ENCODE data around the gene SLAMF1.

Gene SLAMF1

GRCh38 chr1:160646180-160646579 is 664 bp downstream of the SLAMF1 start:
- TF ChIP-seq, protein P1, sequence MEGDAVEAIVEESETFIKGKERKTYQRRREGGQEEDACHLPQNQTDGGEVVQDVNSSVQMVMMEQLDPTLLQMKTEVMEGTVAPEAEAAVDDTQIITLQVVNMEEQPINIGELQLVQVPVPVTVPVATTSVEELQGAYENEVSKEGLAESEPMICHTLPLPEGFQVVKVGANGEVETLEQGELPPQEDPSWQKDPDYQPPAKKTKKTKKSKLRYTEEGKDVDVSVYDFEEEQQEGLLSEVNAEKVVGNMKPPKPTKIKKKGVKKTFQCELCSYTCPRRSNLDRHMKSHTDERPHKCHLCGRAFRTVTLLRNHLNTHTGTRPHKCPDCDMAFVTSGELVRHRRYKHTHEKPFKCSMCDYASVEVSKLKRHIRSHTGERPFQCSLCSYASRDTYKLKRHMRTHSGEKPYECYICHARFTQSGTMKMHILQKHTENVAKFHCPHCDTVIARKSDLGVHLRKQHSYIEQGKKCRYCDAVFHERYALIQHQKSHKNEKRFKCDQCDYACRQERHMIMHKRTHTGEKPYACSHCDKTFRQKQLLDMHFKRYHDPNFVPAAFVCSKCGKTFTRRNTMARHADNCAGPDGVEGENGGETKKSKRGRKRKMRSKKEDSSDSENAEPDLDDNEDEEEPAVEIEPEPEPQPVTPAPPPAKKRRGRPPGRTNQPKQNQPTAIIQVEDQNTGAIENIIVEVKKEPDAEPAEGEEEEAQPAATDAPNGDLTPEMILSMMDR (conservative IDR thresholded peaks at IDR 0.05; ENCODE audit: low read depth, low read length), result no peak
- H3K4me3 ChIP-seq (ENCODE audit: low read depth, low read length), result no peak overlapping the region
- DNase-seq (ENCODE audit: low read depth), result no peak

GRCh38 chr1:160645386-160646130 is 1.3 kb downstream of the SLAMF1 start:
- TF ChIP-seq, protein P1 (conservative IDR thresholded peaks at IDR 0.05; ENCODE audit: low read depth, low read length), result no peak
- H3K4me3 ChIP-seq (ENCODE audit: low read depth, low read length), result no peak overlapping the region
- DNase-seq (ENCODE audit: low read depth), result no peak

DNA sequence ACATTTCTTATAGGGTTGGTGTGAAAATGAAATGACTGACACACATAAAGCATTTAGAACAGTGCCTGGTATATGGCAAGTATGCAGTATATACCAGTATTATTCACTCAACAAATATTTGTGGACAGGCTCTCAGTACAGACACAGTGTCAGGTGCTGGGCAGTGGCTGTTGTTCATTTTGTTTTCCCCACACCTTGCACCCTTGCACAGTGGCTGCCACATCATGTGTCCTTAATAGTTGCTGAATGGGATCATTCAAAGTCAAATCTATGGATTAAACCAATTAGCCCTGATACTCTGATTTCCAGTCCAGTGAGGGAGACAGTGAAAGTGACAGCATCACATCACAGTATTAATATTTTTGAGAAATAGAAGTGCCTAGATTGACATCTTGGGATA is 2.4 kb downstream of the SLAMF1 start:
- DNase-seq (ENCODE audit: low read depth), result no peak
- H3K4me3 ChIP-seq (ENCODE audit: low read depth, low read length), result no peak overlapping the region
- TF ChIP-seq, protein P1 (conservative IDR thresholded peaks at IDR 0.05; ENCODE audit: low read depth, low read length), result no peak

- no peak overlapping the region for H3K4me3 ChIP-seq (ENCODE audit: low read depth, low read length)
- TF ChIP-seq, protein P1 (conservative IDR thresholded peaks at IDR 0.05; ENCODE audit: low read depth, low read length), result no peak
- no peak for DNase-seq (ENCODE audit: low read depth)
Measured at GRCh38 chr1:160643138-160643537, 3.7 kb downstream of the SLAMF1 start.

- no peak overlapping the region for H3K4me3 ChIP-seq (ENCODE audit: low read depth, low read length)
- TF ChIP-seq, protein P1 (conservative IDR thresholded peaks at IDR 0.05; ENCODE audit: low read depth, low read length), result no peak
- DNase-seq (ENCODE audit: low read depth), result no peak
Measured at GRCh38 chr1:160642281-160642644, 4.6 kb downstream of the SLAMF1 start.

DNA sequence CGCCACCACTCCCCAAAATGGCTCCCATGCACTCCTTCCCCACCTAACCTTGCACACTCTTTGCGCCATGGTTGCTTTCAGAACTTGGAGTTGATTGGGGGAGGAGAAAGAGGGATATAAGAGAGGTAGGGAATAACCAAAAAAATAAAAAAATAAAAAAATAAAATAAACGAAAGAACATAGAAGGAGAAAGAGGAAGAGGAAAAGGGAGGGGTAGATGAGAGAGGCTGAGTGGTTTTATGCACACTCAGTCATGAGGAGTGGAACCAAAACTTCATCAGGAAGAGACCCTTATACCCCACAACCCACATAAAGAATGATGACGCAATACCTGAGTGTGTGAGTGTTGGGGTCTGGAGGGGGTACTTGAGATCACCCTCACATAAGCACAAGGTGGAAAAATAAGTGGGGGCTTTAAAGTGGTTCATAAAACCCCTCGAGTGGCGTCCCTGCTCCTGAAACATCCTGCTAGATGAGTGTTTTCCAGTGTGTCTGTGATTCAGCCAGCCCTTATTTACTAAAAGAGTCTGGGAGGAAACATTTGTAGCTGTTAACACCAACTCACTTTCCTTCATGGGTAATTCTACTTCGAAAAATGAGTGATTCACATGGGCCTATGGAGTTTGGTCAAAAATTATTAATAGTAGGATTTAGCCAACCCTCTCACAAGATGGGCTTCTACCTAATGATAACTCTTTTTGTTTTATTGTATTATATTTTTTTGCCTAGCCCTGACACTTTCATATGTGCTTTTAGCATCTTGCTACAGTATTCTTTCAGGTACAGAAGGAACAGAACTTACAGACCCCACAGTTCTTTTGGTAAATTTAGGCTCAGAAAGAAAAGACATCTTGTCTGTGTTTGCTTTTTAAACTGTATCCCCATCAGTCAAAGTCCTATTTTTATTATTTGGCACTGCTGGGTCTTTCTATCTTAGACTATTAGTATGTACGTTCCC is 5.2 kb downstream of the SLAMF1 start:
- TF ChIP-seq, protein P1 (conservative IDR thresholded peaks at IDR 0.05; ENCODE audit: low read depth, low read length), result no peak
- DNase-seq (ENCODE audit: low read depth), result no peak
- no peak overlapping the region for H3K4me3 ChIP-seq (ENCODE audit: low read depth, low read length)

Data from choroid plexus epithelial cell (primary cell).